GM21723 (cell line): ENCODE data around the gene TPRKB.
"Not testable (repeated sequence)": the region's sequence is repeated elsewhere in the genome, so short reads cannot be mapped to it uniquely, and the experiment has no call there.

Experiments
- ATAC-seq: cut with Tn5 transposase; IDR thresholded peaks from one replicate; pipeline ENCODE4 v1.9.1; 2021; ENCODE audit warnings: mild to moderate bottlenecking, moderate library complexity; ENCODE audit not compliant: unreplicated experiment

TPRKB gene

DNA sequence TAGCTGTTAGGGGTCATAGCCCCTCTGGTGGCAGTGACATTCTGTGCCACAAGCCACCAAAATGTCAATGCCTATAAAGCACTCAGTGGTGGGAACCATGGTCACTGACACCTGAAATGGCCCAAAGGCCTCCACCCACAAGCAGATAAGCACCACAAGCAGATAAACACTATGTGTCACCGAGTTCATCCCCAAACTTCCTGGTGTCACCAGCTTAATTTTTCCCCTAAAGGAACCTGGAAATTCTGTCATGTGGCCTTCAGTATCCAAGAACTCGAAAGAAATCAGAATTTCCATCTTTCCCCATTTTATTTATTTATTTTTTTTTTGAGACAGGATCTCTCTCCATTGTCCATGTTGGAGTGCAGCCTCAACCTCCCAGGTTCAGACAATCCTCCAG is 3.6 kb upstream of the TPRKB start:
- no peak for ATAC-seq

DNA sequence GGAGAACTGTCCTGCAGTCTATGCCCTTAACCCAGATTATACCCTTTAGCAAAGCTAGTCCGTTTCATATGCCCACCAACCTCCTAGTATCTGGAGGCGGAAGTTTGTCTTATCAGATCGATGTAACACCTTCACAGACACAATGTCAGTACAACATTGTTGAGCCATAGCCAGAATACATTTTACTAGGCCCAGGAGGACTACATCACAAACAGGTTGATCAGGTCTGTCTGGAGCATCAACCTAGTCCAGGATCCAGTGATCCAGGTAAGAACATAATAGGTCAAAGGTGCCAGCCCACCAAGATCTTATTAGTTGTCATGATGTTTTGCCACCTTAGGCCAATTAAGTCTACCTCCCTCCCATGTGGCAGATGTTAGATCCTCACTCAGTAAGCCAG is 2.0 kb upstream of the TPRKB start:
- no peak for ATAC-seq

DNA sequence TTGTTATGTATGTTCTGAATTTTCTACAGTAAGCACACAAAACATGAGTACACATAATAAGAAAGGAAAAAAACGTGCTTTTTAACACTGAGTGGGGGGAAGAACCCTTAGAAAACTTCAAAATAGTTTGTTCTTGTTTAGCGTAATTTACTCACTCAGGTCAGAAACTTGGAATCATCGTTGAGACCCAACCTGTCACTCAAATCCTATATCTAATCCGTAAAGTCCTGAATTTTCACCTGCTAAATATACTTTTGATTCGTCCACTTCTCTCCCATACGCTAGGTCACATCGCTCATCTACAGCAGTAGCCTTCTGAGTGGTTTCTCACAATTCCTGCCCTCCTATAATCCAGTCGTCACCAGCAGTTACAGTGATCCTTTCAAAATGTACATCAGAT is 767 bp downstream of the TPRKB start:
- ATAC-seq, result peak; percentile 13

GRCh38 chr2:73730810-73731209 is 6.3 kb downstream of the TPRKB start:
- ATAC-seq, result no peak

DNA sequence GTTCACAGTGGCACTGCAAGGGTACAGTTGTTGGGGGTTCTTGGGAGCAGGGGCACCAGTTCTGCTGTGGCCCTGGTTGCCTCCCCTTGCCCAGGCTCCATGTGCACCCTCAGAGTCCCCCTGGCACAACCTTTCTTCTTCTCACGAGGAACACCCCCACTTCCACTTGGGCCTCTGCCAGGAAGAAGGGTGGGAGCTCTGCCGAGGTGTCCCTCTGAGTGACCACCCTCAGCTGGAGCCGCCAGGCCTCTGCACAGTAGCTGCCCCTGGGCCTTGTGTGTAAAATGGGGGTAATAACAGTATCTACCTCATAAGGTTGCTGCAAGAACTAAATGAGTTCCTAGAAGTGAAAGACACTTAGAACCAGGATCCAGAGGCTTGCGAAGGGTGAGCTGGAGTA is 8.4 kb downstream of the TPRKB start:
- ATAC-seq, result no peak

DNA sequence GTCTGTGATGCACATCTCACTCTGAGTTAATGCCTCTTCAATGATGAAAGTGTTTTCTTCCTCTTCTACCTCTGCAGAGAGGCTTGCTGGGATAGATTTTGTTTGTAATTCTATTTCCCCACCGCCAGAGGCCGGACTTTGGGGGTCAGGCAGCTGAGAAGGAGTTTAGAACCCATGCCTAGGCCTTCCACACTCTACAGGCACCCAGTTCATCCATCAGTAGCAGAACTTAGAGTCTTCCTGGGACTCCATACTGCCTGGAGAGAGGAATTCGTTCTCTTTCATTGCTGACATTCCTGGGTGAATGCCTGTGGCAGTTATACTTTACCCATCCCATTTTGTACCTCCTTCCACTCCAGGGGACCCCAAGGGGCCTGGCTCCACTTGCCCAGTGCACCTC is 9.1 kb downstream of the TPRKB start:
- no peak for ATAC-seq

DNA sequence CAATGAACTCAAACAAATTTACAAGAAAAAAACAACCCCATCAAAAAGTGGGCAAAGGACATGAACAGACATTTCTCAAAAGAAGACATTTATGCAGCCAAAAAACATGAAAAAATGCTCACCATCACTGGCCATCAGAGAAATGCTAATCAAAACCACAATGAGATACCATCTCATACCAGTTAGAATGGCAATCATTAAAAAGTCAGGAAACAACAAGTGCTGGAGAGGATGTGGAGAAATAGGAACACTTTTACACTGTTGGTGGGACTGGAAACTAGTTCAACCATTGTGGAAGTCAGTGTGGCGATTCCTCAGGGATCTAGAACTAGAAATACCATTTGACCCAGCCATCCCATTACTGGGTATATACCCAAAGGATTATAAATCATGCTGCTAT is 10.5 kb downstream of the TPRKB start:
- not testable (repeated sequence) for ATAC-seq

GRCh38 chr2:73718851-73719621 is 18.1 kb downstream of the TPRKB start:
- ATAC-seq, result no peak

DNA sequence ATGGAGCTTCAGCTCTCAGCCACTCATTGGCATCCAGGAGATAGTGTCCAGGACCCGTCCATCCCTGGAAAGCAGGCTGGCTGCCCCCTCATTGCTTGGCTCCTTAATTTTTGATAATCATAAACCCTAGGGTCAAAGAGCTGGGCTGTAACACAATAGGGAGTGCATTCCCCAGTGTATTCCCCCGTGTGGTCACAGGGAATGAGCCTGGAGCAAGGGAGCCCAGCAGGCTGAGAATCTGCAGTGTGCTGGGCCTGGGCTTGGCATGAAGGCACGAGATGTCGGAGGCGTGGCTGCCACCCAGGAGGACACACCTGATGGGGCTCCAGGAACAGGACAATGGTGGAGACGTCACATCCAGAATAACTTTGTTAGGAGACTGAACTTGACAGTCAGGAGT is 18.7 kb downstream of the TPRKB start:
- no peak for ATAC-seq

DNA sequence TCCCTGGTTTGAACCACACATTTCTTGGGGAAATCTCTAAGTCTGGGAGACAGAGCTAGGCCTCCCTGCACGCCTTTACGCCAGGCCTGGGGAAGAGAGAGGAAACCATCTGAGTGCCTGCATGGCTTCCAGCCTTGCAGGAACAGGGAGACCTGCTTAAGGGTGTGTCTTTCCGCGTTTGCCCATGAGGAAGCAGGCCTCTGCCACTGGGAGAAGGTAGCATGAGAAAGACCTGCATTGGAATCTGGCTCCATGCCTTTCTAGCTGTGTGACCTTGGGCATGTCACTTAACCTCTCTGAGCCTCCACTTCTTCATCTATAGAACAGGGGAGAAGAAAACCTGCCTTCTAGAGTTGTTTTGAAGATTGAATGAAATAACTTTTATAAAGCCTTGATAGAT is 19.4 kb downstream of the TPRKB start:
- ATAC-seq, result not testable (repeated sequence)

GRCh38 chr2:73717251-73717606 is 19.9 kb downstream of the TPRKB start:
- ATAC-seq, result no peak

DNA sequence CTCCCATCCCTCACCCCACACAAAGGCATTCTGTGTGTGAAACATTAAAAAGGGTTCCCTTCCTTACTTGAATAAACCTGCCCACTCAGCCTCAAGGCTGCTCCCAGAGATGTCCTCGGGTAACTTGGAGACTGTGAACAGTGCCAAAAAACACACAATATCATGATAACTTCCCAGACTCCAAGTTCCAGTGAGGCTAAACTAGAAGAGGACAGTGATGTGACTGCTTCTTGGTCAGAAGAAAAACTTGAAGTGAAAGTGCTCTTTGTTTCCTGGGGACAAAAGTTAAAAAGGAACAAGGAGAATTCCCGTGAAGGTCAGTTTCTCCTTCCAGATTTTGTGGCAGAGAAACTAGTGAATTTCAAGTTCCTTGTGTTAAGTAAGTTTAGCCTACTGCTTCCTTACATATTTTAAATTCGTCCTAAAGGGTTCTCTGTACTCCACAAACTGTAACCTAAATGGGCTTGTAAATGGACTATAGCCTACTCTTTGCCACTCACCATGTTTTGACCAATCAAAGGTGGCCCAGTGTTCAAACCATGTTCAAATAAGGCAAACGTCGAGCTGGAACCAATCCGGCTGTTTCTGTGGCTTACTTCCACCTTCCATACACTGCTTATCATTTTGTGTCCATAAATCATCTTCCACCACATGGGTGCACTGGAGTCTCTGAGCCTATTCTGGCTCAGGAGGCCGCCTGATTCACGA is 20.4 kb downstream of the TPRKB start:
- ATAC-seq, result no peak

- ATAC-seq, result no peak
Measured at GRCh38 chr2:73714091-73714490, 23.1 kb downstream of the TPRKB start.

GRCh38 chr2:73708527-73708926 is 28.6 kb downstream of the TPRKB start:
- no peak for ATAC-seq

DNA sequence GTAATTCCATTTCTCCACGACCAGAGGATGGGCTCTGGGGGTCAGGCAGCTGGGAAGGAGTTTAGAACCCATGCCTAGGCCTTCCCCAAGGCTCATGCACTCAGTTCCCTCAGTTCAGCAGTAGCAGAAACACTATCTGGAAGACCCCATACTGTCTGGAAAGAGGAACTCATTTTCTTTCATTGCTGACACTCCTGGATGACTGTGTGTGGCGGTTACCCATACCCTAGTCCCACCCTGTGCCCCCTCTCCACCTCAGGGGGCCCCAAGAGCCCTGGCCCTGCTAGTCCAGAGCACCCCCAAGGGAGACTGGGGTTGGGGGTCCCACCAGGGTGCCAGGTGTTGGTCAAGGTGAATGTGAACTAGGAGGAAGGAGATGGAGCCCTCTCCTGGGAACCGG is 29.5 kb downstream of the TPRKB start:
- no peak for ATAC-seq

GRCh38 chr2:73707058-73707457 is 30.1 kb downstream of the TPRKB start:
- no peak for ATAC-seq

- no peak for ATAC-seq
Measured at GRCh38 chr2:73705091-73705490, 32.1 kb downstream of the TPRKB start.

DNA sequence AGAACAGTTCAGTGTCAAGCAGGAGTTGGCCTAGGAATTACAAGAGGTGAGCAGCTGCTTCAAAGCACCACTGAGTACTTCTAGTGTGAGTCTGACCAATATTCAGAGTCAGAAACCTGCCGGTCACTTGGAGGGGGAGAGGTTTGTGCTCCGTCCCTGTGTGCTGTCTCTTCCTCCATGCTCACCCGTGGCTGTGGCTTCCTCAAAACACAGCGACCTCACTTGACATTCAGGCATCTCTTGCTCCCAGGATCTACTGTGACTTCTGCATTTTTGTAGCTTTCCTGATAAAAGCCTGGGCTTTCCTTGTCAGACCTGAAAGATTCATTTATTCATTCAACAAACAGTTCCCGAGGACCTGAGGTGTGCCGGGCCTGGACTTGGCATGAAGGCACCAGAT is 32.9 kb downstream of the TPRKB start:
- ATAC-seq, result no peak

DNA sequence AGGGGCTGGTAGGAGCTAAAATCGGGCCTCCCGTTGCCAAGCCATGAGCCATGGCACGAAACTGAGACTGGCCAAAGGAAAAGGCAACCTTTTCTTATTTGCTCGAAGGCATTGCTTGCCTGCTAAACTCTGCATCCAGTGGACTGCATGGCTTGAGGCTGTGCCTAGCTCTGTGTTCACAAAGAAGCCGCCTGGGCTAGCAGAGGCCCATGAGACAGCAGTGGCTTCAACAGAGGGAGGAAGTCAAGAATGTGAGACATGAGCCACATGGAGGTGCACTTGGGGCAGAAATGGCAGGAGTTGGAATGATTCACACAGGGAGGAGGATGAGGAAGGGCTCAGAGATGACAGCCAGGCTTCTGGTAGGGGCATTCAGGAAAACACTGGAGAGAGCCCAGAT is 33.5 kb downstream of the TPRKB start:
- no peak for ATAC-seq

DNA sequence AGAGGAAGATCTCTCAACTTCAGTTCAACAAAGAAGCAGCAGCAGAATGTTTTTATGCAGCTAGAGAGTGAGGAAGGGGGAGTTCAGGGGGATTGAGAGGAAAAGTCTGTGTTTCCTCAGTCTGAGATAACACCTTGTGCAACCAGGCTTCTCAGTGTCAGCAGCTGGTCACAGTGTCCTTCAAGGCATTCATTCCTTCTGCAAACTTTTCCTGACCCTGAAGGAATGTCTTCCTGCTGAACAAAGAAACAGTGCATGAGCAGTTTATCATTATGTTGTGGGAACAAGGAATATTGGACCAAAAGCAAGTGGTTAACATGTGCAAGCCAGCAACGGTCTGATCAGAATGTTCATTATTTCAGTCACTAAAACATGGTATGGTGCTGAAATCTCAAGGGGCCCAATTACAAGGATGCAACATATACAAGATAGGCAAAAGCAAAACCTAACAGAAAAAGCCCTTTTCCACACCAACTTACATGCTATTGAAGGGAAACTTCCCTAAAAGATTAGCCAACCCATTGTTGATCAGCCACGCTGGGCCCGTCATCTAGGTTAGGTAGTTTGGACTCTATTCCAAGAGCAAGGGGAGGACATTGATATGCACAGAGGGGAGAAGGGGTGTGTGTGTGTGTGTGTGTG is 34.2 kb downstream of the TPRKB start:
- not testable (repeated sequence) for ATAC-seq

DNA sequence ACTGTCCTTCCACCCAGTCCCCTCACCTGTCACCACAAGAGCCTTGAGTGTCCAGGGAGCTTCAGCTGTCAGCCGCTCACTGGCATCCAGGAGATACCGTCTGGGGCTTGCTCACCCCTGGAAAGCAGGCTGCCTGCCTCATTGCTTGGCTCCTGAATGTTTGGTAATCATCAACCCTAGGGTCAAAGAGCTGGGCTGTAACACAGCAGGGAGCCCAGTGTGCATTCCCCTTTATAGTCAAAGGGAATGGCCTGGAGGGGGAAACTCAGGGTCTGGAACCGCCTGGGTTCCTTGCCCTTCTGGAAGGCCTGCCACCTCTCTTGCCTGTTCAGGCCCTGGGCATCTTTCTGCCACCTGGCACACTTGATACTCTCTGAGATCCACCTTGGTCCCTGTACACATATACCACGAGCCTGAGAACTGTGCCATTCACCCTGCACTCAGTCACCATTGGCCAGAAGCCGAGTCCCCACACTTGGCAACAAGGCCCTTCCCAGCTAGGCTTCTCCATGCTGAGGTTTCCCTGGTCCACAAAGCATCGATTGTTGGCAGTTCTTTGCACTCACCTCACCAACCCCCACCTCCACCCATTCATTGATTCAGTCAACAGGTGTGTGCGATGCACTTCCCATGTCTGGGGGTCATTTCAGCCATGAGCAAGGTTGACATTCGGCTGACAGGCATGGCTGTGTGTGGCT is 35.0 kb downstream of the TPRKB start:
- no peak for ATAC-seq

GRCh38 chr2:73701448-73701765 is 35.7 kb downstream of the TPRKB start:
- not testable (repeated sequence) for ATAC-seq
